K562 (cell line): ENCODE data around the gene CLCNKA. TPM values are rescaled to one million over a fixed set of nuclear protein-coding genes. Genes with fewer than 3 reads are reported as not detected.

ENCODE experiments used
- ATAC-seq: fragments of 200-7000 bp; cut with Tn5 transposase; 3 replicates; pipeline ENCODE4 v1.9.1; 2020; ENCODE audit warnings: moderate library complexity
- BruUV-seq: library from RNA; stranded (reverse); fragments of 400-500 nt; replicated peaks from 2 replicates; lab custom pipeline; 2021; lab: Mats Ljungman, UMichigan
- CTCF ChIA-PET: fragments of 300-600 bp; formaldehyde crosslinking; extraction: SDS; loops from one replicate; lab custom pipeline; 2021; ENCODE audit warnings: low intra/inter-chr PET ratio; lab: Yijun Ruan, JAX
- POLR2A ChIA-PET: fragments of 300-600, 350-650 bp; sonication (Branson Sonifier 250); formaldehyde crosslinking; extraction: SDS; loops from one replicate; lab custom pipeline; 2021; ENCODE audit warnings: antibody characterized with exemption, inconsistent platforms; lab: Yijun Ruan, JAX
- DNase-seq, 4 experiments: peaks; one replicate each; pipeline versions ENCODE4 v3.0.0 to v3.0.0-alpha.2; 2011 to 2018; ENCODE audit warnings: low spot score in 3 of 4, mixed read lengths in 3 of 4; ENCODE audit errors: extremely low read depth in 1 of 4
- FAIRE-seq: peaks from 2 replicates; lab custom pipeline; 2011; peaks lifted over from hg19 to GRCh38; lab: Jason Lieb, UNC
- H2AFZ ChIP-seq: 2 replicates; pipeline ENCODE4 v1.6.0; 2011; ENCODE audit warnings: low read depth, low read length, control low read depth, inconsistent platforms
- H3K27ac ChIP-seq: fragments of 200-600 bp; 3 replicates; pipeline ENCODE4 v1.8.0; 2011; ENCODE audit warnings: low read depth, mild to moderate bottlenecking, control low read depth, inconsistent platforms, low read length, moderate library complexity, mixed read lengths; ENCODE audit errors: extremely low read depth
- H3K27me3 ChIP-seq, 2 experiments: fragments of 300-600 bp in 1 of 2; 2 replicates in 1 of 2; 3 replicates in 1 of 2; pipeline versions ENCODE4 v1.6.0 to v1.8.0; 2011; ENCODE audit warnings: inconsistent platforms in 2 of 2, low read length in 2 of 2, mild to moderate bottlenecking in 1 of 2, mixed read lengths in 1 of 2, moderate library complexity in 1 of 2; ENCODE audit not compliant: control insufficient read depth in 2 of 2, insufficient read depth in 2 of 2
- H3K36me3 ChIP-seq: fragments of 300-600 bp; 3 replicates; pipeline ENCODE4 v1.8.0; 2011; ENCODE audit warnings: mild to moderate bottlenecking, low read length, inconsistent platforms; ENCODE audit not compliant: control insufficient read depth, insufficient read depth
- H3K4me1 ChIP-seq, 2 experiments: fragments of 200-600 bp in 1 of 2; replicated peaks in 1 of 2; 2 replicates in 1 of 2; 3 replicates in 1 of 2; pipeline versions ENCODE4 v1.5.1 to v1.8.0; 2011; ENCODE audit warnings: inconsistent platforms in 2 of 2, low read length in 2 of 2, mild to moderate bottlenecking in 1 of 2, mixed read lengths in 1 of 2, moderate library complexity in 1 of 2; ENCODE audit not compliant: control insufficient read depth in 2 of 2, insufficient read depth in 2 of 2
- H3K4me2 ChIP-seq: 2 replicates; pipeline ENCODE4 v1.6.1; 2011; ENCODE audit warnings: low read length, control low read depth, inconsistent platforms, mixed read lengths; ENCODE audit not compliant: insufficient read depth
- H3K4me3 ChIP-seq: fragments of 200-600 bp; sonication (generic), shearing (Covaris generic); 2 replicates; pipeline ENCODE4 v1.5.1; 2016; ENCODE audit warnings: control low read depth, inconsistent platforms
- H3K79me2 ChIP-seq: fragments of 200-600 bp; 3 replicates; pipeline ENCODE4 v1.8.0; 2011; ENCODE audit warnings: low read length, inconsistent platforms; ENCODE audit not compliant: control insufficient read depth, insufficient read depth
- H3K9ac ChIP-seq, 2 experiments: 2 replicates each; pipeline versions ENCODE4 v1.6.0 to v1.6.1; 2011; ENCODE audit warnings: low read depth in 2 of 2, low read length in 2 of 2, control low read depth in 1 of 2, inconsistent platforms in 1 of 2, mild to moderate bottlenecking in 1 of 2, mixed read lengths in 1 of 2; ENCODE audit not compliant: insufficient read depth in 1 of 2
- H3K9me1 ChIP-seq: one replicate; pipeline ENCODE4 v1.6.0; 2011; ENCODE audit warnings: inconsistent platforms, mild to moderate bottlenecking, low read length, moderate library complexity; ENCODE audit not compliant: control insufficient read depth, insufficient read depth
- H3K9me3 ChIP-seq: replicated peaks from 2 replicates; pipeline ENCODE4 v1.5.1; 2011; ENCODE audit warnings: low read depth, low read length, inconsistent platforms; ENCODE audit not compliant: control insufficient read depth, insufficient read depth
- H4K20me1 ChIP-seq: replicated peaks from 2 replicates; pipeline ENCODE4 v1.6.1; 2011; ENCODE audit warnings: low read length, inconsistent platforms, mixed read lengths; ENCODE audit not compliant: control insufficient read depth, insufficient read depth
- SMAD2 ChIP-seq: fragments of 150-350 bp; IDR thresholded peaks from 2 replicates; pipeline ENCODE4 v1.6.1; 2014; ENCODE audit warnings: low read depth, mild to moderate bottlenecking, low read length
- ZBTB17 ChIP-seq: fragments of 450-650 bp; formaldehyde crosslinking; IDR thresholded peaks from 2 replicates; pipeline ENCODE4 v1.4.0; 2020; ENCODE audit warnings: mild to moderate bottlenecking
- ZBTB7A ChIP-seq: IDR thresholded peaks from 2 replicates; pipeline ENCODE4 v1.6.1; 2011; ENCODE audit warnings: low read depth, mild to moderate bottlenecking, low read length, moderate library complexity, borderline replicate concordance; ENCODE audit not compliant: control insufficient read depth
- ZNF395 ChIP-seq: fragments of 200-800 bp; sonication (Bioruptor generic); IDR thresholded peaks from 2 replicates; pipeline ENCODE4 v1.6.1; 2017; ENCODE audit warnings: missing genetic modification characterization, missing compliant biosample characterization
- WGBS: fragments of 100-300 bp; shearing (Covaris generic); methylation state at CpG from one replicate; pipeline ENCODE4 v1.1.6; 2016; ENCODE audit warnings: low coverage, mixed read lengths; ENCODE audit not compliant: insufficient coverage; ENCODE audit errors: missing lambda C conversion rate; 5-methylcytosine and 5-hydroxymethylcytosine counted together
- in situ Hi-C: fragments of 300-500 bp; cut with MboI; formaldehyde crosslinking; loops from 4 replicates; pipeline ENCODE4 v1.15.0; 2018; ENCODE audit warnings: inconsistent platforms, mixed read lengths
- intact Hi-C: fragments of 100-400 bp; cut with micrococcal nuclease; formaldehyde crosslinking; loops from 2 replicates; pipeline ENCODE4 v1.14.2; 2022
- polyA plus RNA-seq, 8 experiments: library from polyadenylated mRNA; depleted of rRNA in 4 of 8; stranded (reverse) in 5 of 8; unstranded in 3 of 8; fragments of >200 nt; fragmentation: Nextera tagmentation in 2 of 8; fragmentation: Illumina TruSeq in 1 of 8; extraction: Ambion mirVana in 2 of 8; extraction: Trizol in 1 of 8; gene quantifications; 2 replicates each; pipeline versions ENCODE4 v1.2.1 to v1.2.3, GENCODE V29; 2011 to 2014; ENCODE audit warnings: inconsistent platforms in 1 of 8, missing spikeins in 1 of 8
- total RNA-seq, 7 experiments: library from RNA; depleted of rRNA in 6 of 7; stranded (reverse); fragments of >200 nt in 6 of 7; fragmentation: Illumina TruSeq in 2 of 7; extraction: Trizol in 2 of 7; gene quantifications; 2 replicates each; pipeline versions ENCODE4 v1.2.1 to v1.2.3, GENCODE V29; 2011 to 2021; ENCODE audit warnings: low replicate concordance in 1 of 7

CLCNKA gene
- total and polyA plus RNA-seq, 9 of the 15 experiments (the other 6 are each of a cell fraction or from before 2014, with no cell fraction given), result 0.03 to 0.37 (median 0.10) TPM; not detected in 3

GRCh38 chr1:16013908-16014258, 8.0 kb upstream of the CLCNKA start:
- in situ Hi-C loops (loop anchor here (5.0 to 10.0 kb wide), 2 partner anchors 51 to 178 kb away; no protein-coding TSS in a partner anchor), intact Hi-C loops (loop anchor here (1.0 kb wide), 1 partner anchor 18 kb away; no protein-coding TSS in a partner anchor)
- no TSS peak for BruUV-seq
- Histone ChIP-seq H3K4me3 (0 out of 2 replicates have a peak overlapping the region, but pooled peaks have one; percentile 45), H3K9ac (peak overlapping the region; percentile 66 to 90), H3K9me3 (no peaks in the 10 kb centered on the region), H3K4me1 (peaks cover 40 to 71% of the 10 kb centered on the region in 2 experiments), H3K27me3 (no peaks in the 10 kb centered on the region), H3K4me2 (peak overlapping the region; percentile 76), H3K36me3 (no peaks in the 10 kb centered on the region), H3K79me2 (no peaks in the 10 kb centered on the region), H2AFZ (peak overlapping the region; percentile 88), H3K27ac (peak overlapping the region; percentile 79), H3K9me1 (no peaks in the 10 kb centered on the region), H4K20me1 (no peaks in the 10 kb centered on the region)
- FAIRE-seq (no peak), DNase-seq (peak in 1 of 4 experiments; percentile 31), ATAC-seq (no peak)
- ChIA-PET CTCF (no interaction called here), POLR2A (interaction anchor here (0.5 to 1.2 kb wide), 3 partner anchors 13 to 1160 kb away, joined by 3 to 6 read pairs (median 3); no protein-coding TSS in a partner anchor)
- TF ChIP-seq ZNF395, result 0 out of 2 replicates have a peak, but pooled peaks have one; percentile 9
- no peak for TF ChIP-seq SMAD2
- TF ChIP-seq ZBTB7A, result peak; percentile 58; the same call in 1 of the 2 replicates
- 0 out of 2 replicates have a peak, but pooled peaks have one; percentile 20 for TF ChIP-seq ZBTB17 (CRISPR knock-in tag)
- 33% methylated on average over 4 of the region's 4 CpGs for WGBS
